ENCODE data around the gene TMEM191B.
"Not testable (repeated sequence)": the region's sequence is repeated elsewhere in the genome, so short reads cannot be mapped to it uniquely, and the experiment has no call there.

The TMEM191B gene

DNA sequence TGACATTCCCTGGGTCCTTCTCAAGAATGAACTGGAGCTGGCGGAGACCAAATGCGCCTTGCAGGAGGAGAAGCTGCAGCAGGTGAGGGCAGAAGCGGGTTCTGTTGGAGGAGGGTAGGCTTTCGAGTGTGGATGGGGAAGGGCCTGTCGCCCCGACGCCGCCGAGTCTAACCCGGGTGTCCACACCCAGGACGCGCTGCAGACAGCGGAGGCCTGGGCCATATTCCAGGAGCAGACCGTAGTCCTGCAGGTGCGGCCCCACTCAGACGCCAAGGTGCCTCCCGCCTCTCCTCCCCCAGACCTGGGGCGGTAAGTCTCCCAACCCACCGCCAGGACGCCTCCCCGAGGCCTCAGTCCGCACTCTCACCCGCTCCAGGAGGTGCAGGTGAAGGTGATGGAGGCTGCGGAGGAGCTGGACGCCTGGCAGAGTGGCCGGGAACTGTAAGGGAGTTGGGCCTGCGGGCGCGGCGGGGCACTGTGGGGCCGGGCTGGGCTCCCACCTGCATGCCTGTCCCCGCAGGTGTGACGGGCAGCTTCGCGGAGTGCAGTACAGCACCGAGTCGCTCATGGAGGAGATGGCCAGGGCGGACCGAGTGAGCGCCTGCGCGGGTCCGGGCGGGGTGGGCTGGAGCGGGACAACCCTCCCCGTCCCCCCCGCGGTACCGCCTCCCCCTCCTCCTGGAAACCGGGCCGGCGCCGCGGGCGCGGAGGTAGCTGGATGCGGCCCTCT is 2.0 kb downstream of the TMEM191B start:
- H3K4me3 ChIP-seq (IDR thresholded peaks at IDR 0.05; ENCODE audit: insufficient read depth, low read depth, low read length); H4K20me1 ChIP-seq (ENCODE audit: insufficient read depth); H3K4me1 ChIP-seq (ENCODE audit: low read depth, poor library complexity, severe bottlenecking); H2AFZ ChIP-seq (ENCODE audit: low read depth); H3K9ac ChIP-seq; H3K79me2 ChIP-seq (ENCODE audit: insufficient read depth, low read depth); H3K27me3 ChIP-seq (ENCODE audit: insufficient read depth, low read depth); H3K27ac ChIP-seq; H3K36me3 ChIP-seq (ENCODE audit: insufficient read depth); H3K4me2 ChIP-seq: not testable (repeated sequence)

GRCh38 chr22:18533633-18534032 is 6.0 kb downstream of the TMEM191B start:
- not testable (repeated sequence) for H3K4me1 ChIP-seq (ENCODE audit: low read depth, poor library complexity, severe bottlenecking); H4K20me1 ChIP-seq (ENCODE audit: insufficient read depth); H2AFZ ChIP-seq (ENCODE audit: low read depth)

DNA sequence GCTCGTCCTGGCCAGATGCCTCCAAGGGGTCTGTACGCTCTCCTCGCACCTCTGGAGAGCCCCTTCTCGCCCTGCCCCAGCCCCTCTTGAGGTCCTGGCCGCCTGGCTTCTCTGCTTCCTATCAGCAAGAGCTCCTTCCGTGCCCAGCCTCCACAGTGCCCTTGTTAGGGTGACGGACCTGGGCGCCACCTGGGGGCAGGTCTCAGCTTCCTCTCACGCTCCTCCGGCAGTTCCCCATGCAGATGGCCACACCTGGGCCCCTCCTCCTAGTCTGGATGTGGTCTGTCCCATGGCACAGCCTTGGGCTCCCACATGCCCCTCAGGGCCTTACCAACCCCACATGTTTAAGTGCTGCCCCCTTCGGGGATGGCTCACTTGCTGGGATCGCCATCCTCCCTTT is 6.7 kb downstream of the TMEM191B start:
- H3K27me3 ChIP-seq (ENCODE audit: insufficient read depth, low read depth); H2AFZ ChIP-seq (ENCODE audit: low read depth); H3K27ac ChIP-seq; H3K79me2 ChIP-seq (ENCODE audit: insufficient read depth, low read depth); H3K4me3 ChIP-seq (IDR thresholded peaks at IDR 0.05; ENCODE audit: insufficient read depth, low read depth, low read length); H4K20me1 ChIP-seq (ENCODE audit: insufficient read depth); H3K4me2 ChIP-seq; H3K9ac ChIP-seq; H3K4me1 ChIP-seq (ENCODE audit: low read depth, poor library complexity, severe bottlenecking); H3K36me3 ChIP-seq (ENCODE audit: insufficient read depth): not testable (repeated sequence)

More at GRCh38 chr22:18533633-18534032, 6.0 kb downstream of the TMEM191B start:
- not testable (repeated sequence) for H3K36me3 ChIP-seq (ENCODE audit: insufficient read depth); H3K4me2 ChIP-seq; H3K27ac ChIP-seq; H3K79me2 ChIP-seq (ENCODE audit: insufficient read depth, low read depth); H3K27me3 ChIP-seq (ENCODE audit: insufficient read depth, low read depth); H3K4me3 ChIP-seq (IDR thresholded peaks at IDR 0.05; ENCODE audit: insufficient read depth, low read depth, low read length); H3K9ac ChIP-seq

GRCh38 chr22:18539994-18540393 is 12.4 kb downstream of the TMEM191B start:
- H3K27ac ChIP-seq; H4K20me1 ChIP-seq (ENCODE audit: insufficient read depth); H3K79me2 ChIP-seq (ENCODE audit: insufficient read depth, low read depth); H3K9ac ChIP-seq; H3K4me1 ChIP-seq (ENCODE audit: low read depth, poor library complexity, severe bottlenecking); H3K4me2 ChIP-seq; H3K4me3 ChIP-seq (IDR thresholded peaks at IDR 0.05; ENCODE audit: insufficient read depth, low read depth, low read length); H3K27me3 ChIP-seq (ENCODE audit: insufficient read depth, low read depth); H2AFZ ChIP-seq (ENCODE audit: low read depth); H3K36me3 ChIP-seq (ENCODE audit: insufficient read depth): not testable (repeated sequence)

- H4K20me1 ChIP-seq (ENCODE audit: insufficient read depth); H3K36me3 ChIP-seq (ENCODE audit: insufficient read depth); H3K4me1 ChIP-seq (ENCODE audit: low read depth, poor library complexity, severe bottlenecking); H3K27ac ChIP-seq; H3K9ac ChIP-seq; H2AFZ ChIP-seq (ENCODE audit: low read depth); H3K79me2 ChIP-seq (ENCODE audit: insufficient read depth, low read depth); H3K4me3 ChIP-seq (IDR thresholded peaks at IDR 0.05; ENCODE audit: insufficient read depth, low read depth, low read length); H3K4me2 ChIP-seq; H3K27me3 ChIP-seq (ENCODE audit: insufficient read depth, low read depth): not testable (repeated sequence)
Observed at GRCh38 chr22:18543400-18543799, 15.8 kb downstream of the TMEM191B start.

- H3K79me2 ChIP-seq (ENCODE audit: insufficient read depth, low read depth); H3K27ac ChIP-seq; H3K36me3 ChIP-seq (ENCODE audit: insufficient read depth); H3K27me3 ChIP-seq (ENCODE audit: insufficient read depth, low read depth); H3K4me3 ChIP-seq (IDR thresholded peaks at IDR 0.05; ENCODE audit: insufficient read depth, low read depth, low read length); H3K4me2 ChIP-seq; H3K4me1 ChIP-seq (ENCODE audit: low read depth, poor library complexity, severe bottlenecking); H4K20me1 ChIP-seq (ENCODE audit: insufficient read depth); H2AFZ ChIP-seq (ENCODE audit: low read depth); H3K9ac ChIP-seq: not testable (repeated sequence)
Observed at GRCh38 chr22:18544615-18545014, 17.0 kb downstream of the TMEM191B start.

DNA sequence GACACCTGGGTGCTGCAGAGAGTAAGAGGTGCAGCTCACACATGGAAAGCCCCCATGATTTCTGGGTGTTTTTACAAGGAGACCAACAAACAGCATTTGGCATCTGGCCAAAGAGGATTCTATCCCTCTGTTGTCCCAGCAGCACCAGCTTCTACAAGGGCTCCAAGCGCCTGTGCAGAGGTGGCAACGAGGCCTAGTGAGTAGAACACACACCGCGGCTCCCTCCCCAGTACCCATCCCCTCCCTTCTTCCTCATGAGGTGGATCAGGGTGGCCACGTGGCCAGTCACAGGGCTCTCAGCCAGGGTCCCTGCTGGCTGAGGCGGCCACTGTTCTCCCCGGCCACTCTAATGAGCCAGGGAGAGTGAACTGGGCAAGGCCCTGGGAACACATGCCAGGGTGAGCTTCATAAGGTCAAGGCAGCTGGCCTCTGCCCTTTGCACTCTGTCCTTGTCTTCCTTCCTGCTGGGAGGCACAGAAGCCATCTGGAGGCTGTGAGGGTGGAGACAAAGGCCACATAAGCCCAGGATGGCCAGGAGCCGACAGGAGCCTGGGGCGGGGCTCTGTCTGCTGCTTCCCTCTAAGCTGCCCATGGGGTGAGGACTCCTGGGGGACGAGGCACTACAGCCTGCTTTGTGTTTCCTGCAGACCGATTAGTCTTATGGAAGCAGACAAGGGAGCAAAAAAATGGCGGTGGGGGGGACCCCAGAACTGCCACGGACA is 22.0 kb downstream of the TMEM191B start:
- H3K4me3 ChIP-seq (IDR thresholded peaks at IDR 0.05; ENCODE audit: insufficient read depth, low read depth, low read length); H3K4me2 ChIP-seq; H3K9ac ChIP-seq; H3K4me1 ChIP-seq (ENCODE audit: low read depth, poor library complexity, severe bottlenecking); H3K27ac ChIP-seq; H4K20me1 ChIP-seq (ENCODE audit: insufficient read depth); H3K27me3 ChIP-seq (ENCODE audit: insufficient read depth, low read depth); H3K79me2 ChIP-seq (ENCODE audit: insufficient read depth, low read depth); H3K36me3 ChIP-seq (ENCODE audit: insufficient read depth); H2AFZ ChIP-seq (ENCODE audit: low read depth): not testable (repeated sequence)

DNA sequence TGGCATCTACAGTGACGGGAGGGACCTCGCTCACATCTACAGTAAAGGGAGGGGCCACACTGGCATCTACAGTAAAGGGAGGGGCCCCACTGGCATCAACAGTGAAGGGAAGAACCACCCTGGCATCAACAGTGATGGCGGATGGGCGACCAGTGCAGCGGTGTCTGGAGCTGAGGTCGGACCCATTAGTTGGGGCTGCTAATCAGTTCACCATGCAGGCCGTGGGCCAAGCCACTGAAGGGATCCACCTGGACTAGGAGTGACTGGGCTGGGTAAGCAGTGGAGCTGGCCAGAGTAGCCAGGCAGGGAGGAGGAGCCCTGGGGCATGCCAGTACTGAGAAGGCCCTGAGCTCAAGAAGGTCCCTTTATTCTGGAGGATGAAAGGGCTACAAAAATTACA is 23.4 kb downstream of the TMEM191B start:
- H3K36me3 ChIP-seq (ENCODE audit: insufficient read depth); H2AFZ ChIP-seq (ENCODE audit: low read depth); H3K79me2 ChIP-seq (ENCODE audit: insufficient read depth, low read depth); H3K9ac ChIP-seq; H3K4me2 ChIP-seq; H3K4me1 ChIP-seq (ENCODE audit: low read depth, poor library complexity, severe bottlenecking); H3K27ac ChIP-seq; H3K4me3 ChIP-seq (IDR thresholded peaks at IDR 0.05; ENCODE audit: insufficient read depth, low read depth, low read length); H3K27me3 ChIP-seq (ENCODE audit: insufficient read depth, low read depth); H4K20me1 ChIP-seq (ENCODE audit: insufficient read depth): not testable (repeated sequence)

DNA sequence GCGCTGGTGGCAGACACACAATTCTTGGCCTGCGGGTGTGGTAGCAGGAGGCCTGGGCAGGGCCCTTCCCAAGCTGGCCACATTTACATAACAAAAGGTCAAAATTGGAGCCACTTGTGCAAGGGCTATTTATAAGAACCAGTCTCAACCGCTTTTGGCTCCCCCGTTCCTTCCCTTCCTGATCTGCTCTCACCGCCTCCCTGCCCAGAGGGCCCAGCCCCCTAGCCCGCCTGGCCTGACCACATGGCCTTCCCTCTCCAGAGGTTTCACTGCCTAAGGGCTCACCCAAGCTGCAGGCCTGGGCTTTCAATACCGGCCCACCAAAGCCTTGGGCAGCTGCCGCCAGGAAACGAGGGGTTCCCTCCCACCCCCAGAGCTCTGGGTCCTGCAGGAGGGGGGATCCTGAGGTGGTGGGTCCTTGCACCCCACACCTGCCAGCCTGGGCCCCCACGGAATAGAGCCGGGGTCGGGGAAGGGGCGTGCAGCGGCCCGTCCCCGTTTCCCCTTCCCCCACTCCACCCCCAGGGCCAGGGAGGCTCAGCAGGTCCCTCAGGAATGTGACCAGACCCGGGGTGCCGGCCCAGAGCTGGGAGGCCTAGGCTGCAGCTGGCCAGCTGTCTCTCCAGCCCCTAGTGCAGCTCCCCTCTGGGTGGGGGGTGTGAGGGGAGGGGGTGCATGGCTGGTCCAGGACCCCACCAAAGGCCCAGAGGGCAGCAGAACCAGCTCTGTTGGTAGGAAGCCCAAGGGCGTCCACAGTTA is 25.4 kb downstream of the TMEM191B start:
- H3K4me2 ChIP-seq; H3K36me3 ChIP-seq (ENCODE audit: insufficient read depth); H3K79me2 ChIP-seq (ENCODE audit: insufficient read depth, low read depth); H4K20me1 ChIP-seq (ENCODE audit: insufficient read depth); H3K27ac ChIP-seq; H3K4me3 ChIP-seq (IDR thresholded peaks at IDR 0.05; ENCODE audit: insufficient read depth, low read depth, low read length); H3K9ac ChIP-seq; H3K27me3 ChIP-seq (ENCODE audit: insufficient read depth, low read depth); H3K4me1 ChIP-seq (ENCODE audit: low read depth, poor library complexity, severe bottlenecking); H2AFZ ChIP-seq (ENCODE audit: low read depth): not testable (repeated sequence)

Measured in KMS-11 (cell line).